Endothelial cell of umbilical vein (primary cell): ENCODE measurements around the gene KIAA1755.

Source experiments
- CTCF ChIP-seq, 2 donors: IDR thresholded peaks; 1 replicate in 1 of 2; 2 replicates in 1 of 2; pipeline ENCODE4 v1.5.1; 2011; ENCODE audit warnings: low read length in 2 of 2, mild to moderate bottlenecking in 2 of 2, moderate library complexity in 2 of 2, control low read depth in 1 of 2, inconsistent platforms in 1 of 2, low read depth in 1 of 2; ENCODE audit not compliant: insufficient read depth in 1 of 2; ENCODE audit errors: extremely low read depth in 1 of 2
- EZH2 ChIP-seq: IDR thresholded peaks from 2 replicates; pipeline ENCODE4 v1.6.1; 2012; ENCODE audit warnings: borderline replicate concordance, low read depth, mild to moderate bottlenecking, moderate library complexity, low read length, inconsistent platforms; ENCODE audit not compliant: severe bottlenecking
- FOS ChIP-seq: IDR thresholded peaks from 2 replicates; pipeline ENCODE4 v1.6.1; 2011; ENCODE audit warnings: mild to moderate bottlenecking, low read length, moderate library complexity, borderline replicate concordance; ENCODE audit not compliant: insufficient read depth
- GATA2 ChIP-seq: IDR thresholded peaks from 2 replicates; pipeline ENCODE4 v1.7.0; 2011; ENCODE audit warnings: low read depth, mild to moderate bottlenecking, moderate library complexity, mixed read lengths, low read length; ENCODE audit not compliant: insufficient read length, insufficient read depth
- JUN ChIP-seq: IDR thresholded peaks from 2 replicates; pipeline ENCODE4 v1.6.1; 2011; ENCODE audit warnings: borderline replicate concordance, low read depth; ENCODE audit not compliant: insufficient read length, insufficient read depth
- MAX ChIP-seq: IDR thresholded peaks from 2 replicates; pipeline ENCODE4 v1.6.1; 2011; ENCODE audit not compliant: insufficient read depth, insufficient read length
- MYC ChIP-seq: IDR thresholded peaks from one replicate; pipeline ENCODE4 v1.6.1; 2011; ENCODE audit warnings: mild to moderate bottlenecking, low read depth, low read length
- POLR2A ChIP-seq: IDR thresholded peaks from 2 replicates; pipeline ENCODE4 v1.6.1; 2012; ENCODE audit warnings: low read depth, mild to moderate bottlenecking, control low read depth, low read length
- POLR2AphosphoS5 ChIP-seq: IDR thresholded peaks from 2 replicates; pipeline ENCODE4 v1.6.1; 2012; ENCODE audit warnings: low read depth, mild to moderate bottlenecking, control low read depth, low read length, moderate library complexity; ENCODE audit not compliant: insufficient read depth

GRCh38 chr20:38224531-38224930 is 36.0 kb downstream of the KIAA1755 start:
- no peak for TF ChIP-seq CTCF (IDR thresholded peaks at IDR 0.05; ENCODE audit: extremely low read depth in 1 of 2, insufficient read depth in 1 of 2, low read depth in 1 of 2, low read length in 2 of 2)
- TF ChIP-seq POLR2A, result no peak
- TF ChIP-seq JUN, result no peak
- TF ChIP-seq MYC, result no peak
- no peak for TF ChIP-seq EZH2
- TF ChIP-seq POLR2AphosphoS5, result no peak
- no peak for TF ChIP-seq MAX
- TF ChIP-seq FOS, result no peak
- no peak for TF ChIP-seq GATA2
